Measurements from ENCODE around the gene PARVA. TPM values are rescaled to one million over a fixed set of nuclear protein-coding genes. Genes with fewer than 3 reads are reported as not detected.

The PARVA gene
- total RNA-seq, 1 experiment from 2014 or later: 18.1 TPM

DNA sequence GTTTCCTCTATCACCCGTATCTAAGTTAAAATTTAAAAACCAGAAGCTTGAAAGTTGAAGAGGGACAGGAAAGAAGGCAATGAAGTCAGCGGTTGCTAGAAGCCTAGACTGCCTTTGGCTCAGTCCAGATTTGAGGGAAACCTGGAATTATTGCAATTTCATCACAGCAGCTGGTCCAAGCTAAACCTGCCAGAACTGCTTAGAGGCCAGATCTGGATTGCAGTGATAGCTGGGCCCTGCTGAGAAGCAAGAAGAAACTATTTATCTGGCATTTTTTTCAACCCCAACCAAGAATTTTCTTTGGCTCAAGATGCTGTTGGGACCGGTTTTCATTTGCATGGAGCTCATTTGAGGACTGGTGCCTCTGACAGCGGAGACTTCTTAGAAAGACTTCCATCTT lies 175.3 kb downstream of the PARVA start:
- no peak overlapping the region for H2AK5ac ChIP-seq (ENCODE audit: insufficient read length, low read length)
- H2BK5ac ChIP-seq (ENCODE audit: insufficient read length, low read length): no peak overlapping the region
- Mint-ChIP-seq H3K27me3 (ENCODE audit: low read depth) (peaks cover 5% of the 10 kb centered on the region), H3K36me3 (ENCODE audit: insufficient read depth in 1 of 3, low read depth in 3 of 3) (peaks cover 0 to 11% (median 0%) of the 10 kb centered on the region in 3 experiments; a peak in 2 of 7 replicates), H3K4me1 (peaks cover 21 to 27% of the 10 kb centered on the region in 2 experiments), H3K4me3 (no peak overlapping the region), H3K27ac (no peak overlapping the region), H3K9me3 (peaks cover 9 to 10% of the 10 kb centered on the region in 2 experiments; a peak in 4 of 5 replicates)
- no peaks in the 10 kb centered on the region for H3K79me1 ChIP-seq (ENCODE audit: insufficient read depth, low read depth, low read length, poor library complexity, severe bottlenecking)
- H3K14ac ChIP-seq (ENCODE audit: insufficient read depth, low read length): no peak overlapping the region
- H3K9me3 ChIP-seq (ENCODE audit: control insufficient read depth, low read depth, low read length): no peaks in the 10 kb centered on the region
- no CpG with 5 or more reads among the region's 4 CpGs for WGBS (ENCODE audit: extremely low coverage, insufficient read length, low lambda C conversion rate)
- no peak overlapping the region for H2AFZ ChIP-seq (ENCODE audit: low read length)
- no peak overlapping the region for H4K5ac ChIP-seq (ENCODE audit: insufficient read length, low read depth, low read length)
- H2BK12ac ChIP-seq (ENCODE audit: insufficient read length, low read depth, low read length): no peak overlapping the region
- no peaks in the 10 kb centered on the region for H3K23me2 ChIP-seq (ENCODE audit: insufficient read length, low read depth, low read length, poor library complexity, severe bottlenecking)
- H2BK120ac ChIP-seq (ENCODE audit: low read depth, low read length, poor library complexity, severe bottlenecking): no peak overlapping the region
- H3K56ac ChIP-seq (ENCODE audit: insufficient read length, low read depth, low read length): no peak overlapping the region
- TF ChIP-seq, protein P1, sequence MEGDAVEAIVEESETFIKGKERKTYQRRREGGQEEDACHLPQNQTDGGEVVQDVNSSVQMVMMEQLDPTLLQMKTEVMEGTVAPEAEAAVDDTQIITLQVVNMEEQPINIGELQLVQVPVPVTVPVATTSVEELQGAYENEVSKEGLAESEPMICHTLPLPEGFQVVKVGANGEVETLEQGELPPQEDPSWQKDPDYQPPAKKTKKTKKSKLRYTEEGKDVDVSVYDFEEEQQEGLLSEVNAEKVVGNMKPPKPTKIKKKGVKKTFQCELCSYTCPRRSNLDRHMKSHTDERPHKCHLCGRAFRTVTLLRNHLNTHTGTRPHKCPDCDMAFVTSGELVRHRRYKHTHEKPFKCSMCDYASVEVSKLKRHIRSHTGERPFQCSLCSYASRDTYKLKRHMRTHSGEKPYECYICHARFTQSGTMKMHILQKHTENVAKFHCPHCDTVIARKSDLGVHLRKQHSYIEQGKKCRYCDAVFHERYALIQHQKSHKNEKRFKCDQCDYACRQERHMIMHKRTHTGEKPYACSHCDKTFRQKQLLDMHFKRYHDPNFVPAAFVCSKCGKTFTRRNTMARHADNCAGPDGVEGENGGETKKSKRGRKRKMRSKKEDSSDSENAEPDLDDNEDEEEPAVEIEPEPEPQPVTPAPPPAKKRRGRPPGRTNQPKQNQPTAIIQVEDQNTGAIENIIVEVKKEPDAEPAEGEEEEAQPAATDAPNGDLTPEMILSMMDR (conservative IDR thresholded peaks at IDR 0.05): no peak
- DNase-seq: no peak
- H4K20me1 ChIP-seq (ENCODE audit: control insufficient read depth, insufficient read depth, insufficient read length): no peaks in the 10 kb centered on the region
- no peak overlapping the region for H3K23ac ChIP-seq (ENCODE audit: insufficient read length, low read depth, low read length)
- no peak overlapping the region for H3K4me2 ChIP-seq (ENCODE audit: insufficient read depth, insufficient read length, low read length)
- H4K8ac ChIP-seq (replicated peaks; ENCODE audit: insufficient read length, low read depth, low read length): no peak overlapping the region
- H3K9ac ChIP-seq (ENCODE audit: extremely low read depth, insufficient read length, low read length): no peak overlapping the region
- H3K27me3 ChIP-seq (ENCODE audit: insufficient read depth, low read length): no peaks in the 10 kb centered on the region
- H3K18ac ChIP-seq (ENCODE audit: insufficient read length, low read depth, low read length): no peak overlapping the region
- no peak overlapping the region for H2BK15ac ChIP-seq (ENCODE audit: low read depth, low read length)
- H3K27ac ChIP-seq (ENCODE audit: insufficient read length, low read depth, low read length): no peak overlapping the region
- H3K4me1 ChIP-seq (ENCODE audit: insufficient read depth, low read length): peaks cover 6% of the 10 kb centered on the region; the same call in 1 of the 2 replicates
- H4K91ac ChIP-seq (ENCODE audit: insufficient read length, low read depth, low read length): no peak overlapping the region
- H3K4ac ChIP-seq (ENCODE audit: low read depth, low read length): no peak overlapping the region
- no peak overlapping the region for H2BK20ac ChIP-seq (ENCODE audit: low read depth, low read length, poor library complexity, severe bottlenecking)
- no peaks in the 10 kb centered on the region for H3K79me2 ChIP-seq (ENCODE audit: insufficient read depth, low read length)
- H3T11ph ChIP-seq (ENCODE audit: low read length): no peak overlapping the region
